Neural cell (in vitro differentiated cells): Measurements from ENCODE around the gene KIF16B. TPM values are rescaled to one million over a fixed set of nuclear protein-coding genes. Genes with fewer than 3 reads are reported as not detected.

Experiments
- H2AFZ ChIP-seq: fragments of 200-600, 300-800 bp; sonication (generic), shearing (Covaris generic); 2 replicates; pipeline ENCODE4 v1.6.0; 2014; ENCODE audit warnings: low read depth, mild to moderate bottlenecking, antibody characterized with exemption, low read length, moderate library complexity
- H3F3A ChIP-seq: fragments of 200-600 bp; shearing (Covaris generic); 2 replicates; pipeline ENCODE4 v1.6.1; 2016; ENCODE audit warnings: mild to moderate bottlenecking, moderate library complexity, mixed read lengths, antibody characterized with exemption, low read length; ENCODE audit not compliant: insufficient read depth, poor library complexity, severe bottlenecking
- H3K27ac ChIP-seq: fragments of 200-600, 300-800 bp; sonication (generic), shearing (Covaris generic); 2 replicates; pipeline ENCODE4 v1.5.1; 2014; ENCODE audit warnings: mild to moderate bottlenecking, low read length, moderate library complexity
- H3K27me3 ChIP-seq: fragments of 300-800, 200-600 bp; sonication (generic), shearing (Covaris generic); 2 replicates; pipeline ENCODE4 v1.6.0; 2014; ENCODE audit warnings: mild to moderate bottlenecking, low read depth, low read length, moderate library complexity; ENCODE audit not compliant: insufficient read depth
- H3K36me3 ChIP-seq: fragments of 300-800, 200-600 bp; sonication (generic), shearing (Covaris generic); 2 replicates; pipeline ENCODE4 v1.5.1; 2014; ENCODE audit warnings: mild to moderate bottlenecking, antibody characterized with exemption, low read length, moderate library complexity; ENCODE audit not compliant: insufficient read depth
- H3K4me2 ChIP-seq: fragments of 300-800, 200-600 bp; sonication (generic), shearing (Covaris generic); 2 replicates; pipeline ENCODE4 v1.6.0; 2014; ENCODE audit warnings: mild to moderate bottlenecking, low read length
- H3K4me3 ChIP-seq: fragments of 300-800, 200-600 bp; sonication (generic), shearing (Covaris generic); 2 replicates; pipeline ENCODE4 v1.5.1; 2014; ENCODE audit warnings: mild to moderate bottlenecking, low read length, moderate library complexity
- H3K79me2 ChIP-seq: fragments of 200-600 bp; shearing (Covaris generic); replicated peaks from 2 replicates; pipeline ENCODE4 v1.6.0; 2014; ENCODE audit warnings: mild to moderate bottlenecking, low read length, moderate library complexity; ENCODE audit not compliant: insufficient read depth
- H3K9ac ChIP-seq: fragments of 300-800, 200-600 bp; sonication (generic), shearing (Covaris generic); 2 replicates; pipeline ENCODE4 v1.6.1; 2016; ENCODE audit warnings: mild to moderate bottlenecking, low read length, mixed read lengths
- H3K9me2 ChIP-seq: fragments of 200-600 bp; shearing (Covaris generic); 2 replicates; pipeline ENCODE4 v1.6.1; 2016; ENCODE audit warnings: mild to moderate bottlenecking, low read length, mixed read lengths; ENCODE audit not compliant: insufficient read depth
- H3K9me3 ChIP-seq: fragments of 200-600, 300-800 bp; sonication (generic), shearing (Covaris generic); 2 replicates; pipeline ENCODE4 v1.6.1; 2016; ENCODE audit warnings: mild to moderate bottlenecking, mixed run types, low read length, moderate library complexity, mixed read lengths
- H4K20me1 ChIP-seq: fragments of 200-600 bp; shearing (Covaris generic); 2 replicates; pipeline ENCODE4 v1.6.1; 2016; ENCODE audit warnings: mild to moderate bottlenecking, mixed run types; ENCODE audit not compliant: insufficient read depth
- CTCF ChIP-seq: fragments of 450-650 bp; IDR thresholded peaks from 2 replicates; pipeline ENCODE4 v1.5.1; 2014; ENCODE audit warnings: antibody characterized with exemption, mild to moderate bottlenecking, moderate library complexity; ENCODE audit not compliant: poor library complexity, severe bottlenecking
- EP300 ChIP-seq: fragments of 450-650 bp; conservative IDR thresholded peaks from 2 replicates; pipeline ENCODE4 v1.6.1; 2014; ENCODE audit warnings: antibody characterized with exemption, mild to moderate bottlenecking, moderate library complexity; ENCODE audit not compliant: poor library complexity, severe bottlenecking
- EZH2 ChIP-seq: fragments of 200-600, 300-800 bp; shearing (Covaris generic), sonication (generic); IDR thresholded peaks from 2 replicates; pipeline ENCODE4 v1.6.1; 2014; ENCODE audit warnings: antibody characterized with exemption, low read length, borderline replicate concordance, mild to moderate bottlenecking; ENCODE audit not compliant: insufficient read depth, poor library complexity, severe bottlenecking
- MXI1 ChIP-seq: fragments of 450-650 bp; conservative IDR thresholded peaks from 2 replicates; pipeline ENCODE4 v1.6.1; 2014; ENCODE audit warnings: antibody characterized with exemption, mild to moderate bottlenecking; ENCODE audit not compliant: poor library complexity, severe bottlenecking
- POLR2AphosphoS5 ChIP-seq: IDR thresholded peaks from 2 replicates; pipeline ENCODE4 v1.6.1; 2012
- RAD21 ChIP-seq: fragments of 450-650 bp; conservative IDR thresholded peaks from 2 replicates; pipeline ENCODE4 v1.6.1; 2014; ENCODE audit warnings: antibody characterized with exemption, mild to moderate bottlenecking, moderate library complexity
- REST ChIP-seq: IDR thresholded peaks from 2 replicates; pipeline ENCODE4 v1.6.1; 2012; ENCODE audit warnings: borderline replicate concordance
- SMC3 ChIP-seq: fragments of 450-650 bp; conservative IDR thresholded peaks from 2 replicates; pipeline ENCODE4 v1.6.1; 2014; ENCODE audit warnings: antibody characterized with exemption, mild to moderate bottlenecking, moderate library complexity; ENCODE audit not compliant: poor library complexity
- TAF1 ChIP-seq: IDR thresholded peaks from 2 replicates; pipeline ENCODE4 v1.6.1; 2012; ENCODE audit warnings: low read depth
- polyA plus RNA-seq: library from polyadenylated mRNA; depleted of rRNA; stranded (reverse); fragments of >200 nt; gene quantifications from 2 replicates; pipeline ENCODE4 v1.2.3, GENCODE V29; 2014

Gene KIF16B
- polyA plus RNA-seq, 1 donor from 2014 or later, result 3.8 TPM

- no peaks in the 10 kb centered on the region for H3K36me3 ChIP-seq
- no peak overlapping the region for H2AFZ ChIP-seq
- H3K9ac ChIP-seq, result no peak overlapping the region
- no peaks in the 10 kb centered on the region for H4K20me1 ChIP-seq
- no peak overlapping the region for H3K27ac ChIP-seq
- H3K27me3 ChIP-seq, result no peaks in the 10 kb centered on the region
- H3F3A ChIP-seq, result no peaks in the 10 kb centered on the region
- H3K9me2 ChIP-seq, result no peaks in the 10 kb centered on the region
- H3K4me2 ChIP-seq, result no peak overlapping the region
- H3K4me3 ChIP-seq, result no peak overlapping the region
- H3K79me2 ChIP-seq, result no peaks in the 10 kb centered on the region
- no peak for TF ChIP-seq MXI1
- no peak for TF ChIP-seq TAF1
- no peak for TF ChIP-seq EZH2
- TF ChIP-seq EP300, result no peak
- no peak for TF ChIP-seq CTCF
- no peak for TF ChIP-seq RAD21
- no peak for TF ChIP-seq REST
- no peak for TF ChIP-seq SMC3
- no peak for TF ChIP-seq POLR2AphosphoS5
- no peaks in the 10 kb centered on the region for H3K9me3 ChIP-seq
These were observed 309.7 kb downstream of the KIF16B start for GRCh38 chr20:16263582-16263981.

GRCh38 chr20:16262594-16262993 lies 310.7 kb downstream of the KIF16B start:
- H3K4me2 ChIP-seq, result no peak overlapping the region
- no peak overlapping the region for H3K9ac ChIP-seq
- TF ChIP-seq REST (no peak), EZH2 (no peak), TAF1 (no peak), RAD21 (no peak), MXI1 (no peak), SMC3 (no peak), CTCF (no peak), EP300 (no peak), POLR2AphosphoS5 (no peak)
- no peaks in the 10 kb centered on the region for H3K36me3 ChIP-seq
- no peaks in the 10 kb centered on the region for H3K9me2 ChIP-seq
- no peaks in the 10 kb centered on the region for H3K9me3 ChIP-seq
- no peaks in the 10 kb centered on the region for H3F3A ChIP-seq
- no peaks in the 10 kb centered on the region for H3K27me3 ChIP-seq
- no peaks in the 10 kb centered on the region for H4K20me1 ChIP-seq
- no peaks in the 10 kb centered on the region for H3K79me2 ChIP-seq
- H3K27ac ChIP-seq, result no peak overlapping the region
- no peak overlapping the region for H2AFZ ChIP-seq
- no peak overlapping the region for H3K4me3 ChIP-seq
